ENCODE data around the gene KLK7.

The KLK7 gene

DNA sequence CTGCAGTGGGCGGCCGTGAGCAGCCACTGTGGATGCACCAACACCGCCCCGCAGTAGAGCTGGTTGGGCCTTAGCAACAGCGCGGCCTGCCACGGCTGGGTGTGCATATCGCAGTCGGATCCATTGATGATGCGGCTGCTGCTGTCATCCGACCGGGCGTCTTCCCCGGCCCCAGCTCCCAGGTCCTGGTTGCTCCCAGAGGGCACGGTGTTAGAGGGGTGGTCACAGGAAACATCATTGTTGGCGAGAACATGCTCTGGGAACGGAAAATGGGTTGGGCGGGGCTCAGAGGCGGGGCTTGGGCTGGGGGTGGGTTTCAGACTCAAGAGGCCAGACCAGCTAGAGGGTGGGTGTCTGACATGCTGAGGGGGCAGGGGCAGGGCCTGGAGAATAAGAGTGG lies 33.9 kb downstream of the KLK7 start:
- H3K27ac ChIP-seq: no peak overlapping the region
- TF ChIP-seq ZFX (IDR thresholded peaks at IDR 0.05; ENCODE audit: borderline replicate concordance): no peak
- TF ChIP-seq, protein P1, sequence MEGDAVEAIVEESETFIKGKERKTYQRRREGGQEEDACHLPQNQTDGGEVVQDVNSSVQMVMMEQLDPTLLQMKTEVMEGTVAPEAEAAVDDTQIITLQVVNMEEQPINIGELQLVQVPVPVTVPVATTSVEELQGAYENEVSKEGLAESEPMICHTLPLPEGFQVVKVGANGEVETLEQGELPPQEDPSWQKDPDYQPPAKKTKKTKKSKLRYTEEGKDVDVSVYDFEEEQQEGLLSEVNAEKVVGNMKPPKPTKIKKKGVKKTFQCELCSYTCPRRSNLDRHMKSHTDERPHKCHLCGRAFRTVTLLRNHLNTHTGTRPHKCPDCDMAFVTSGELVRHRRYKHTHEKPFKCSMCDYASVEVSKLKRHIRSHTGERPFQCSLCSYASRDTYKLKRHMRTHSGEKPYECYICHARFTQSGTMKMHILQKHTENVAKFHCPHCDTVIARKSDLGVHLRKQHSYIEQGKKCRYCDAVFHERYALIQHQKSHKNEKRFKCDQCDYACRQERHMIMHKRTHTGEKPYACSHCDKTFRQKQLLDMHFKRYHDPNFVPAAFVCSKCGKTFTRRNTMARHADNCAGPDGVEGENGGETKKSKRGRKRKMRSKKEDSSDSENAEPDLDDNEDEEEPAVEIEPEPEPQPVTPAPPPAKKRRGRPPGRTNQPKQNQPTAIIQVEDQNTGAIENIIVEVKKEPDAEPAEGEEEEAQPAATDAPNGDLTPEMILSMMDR (IDR thresholded peaks at IDR 0.05): no peak

- no peak for TF ChIP-seq ZFX (IDR thresholded peaks at IDR 0.05; ENCODE audit: borderline replicate concordance)
- TF ChIP-seq, protein P1 (IDR thresholded peaks at IDR 0.05): no peak
- no peak overlapping the region for H3K27ac ChIP-seq
Measured at GRCh38 chr19:50947123-50947522, 36.6 kb downstream of the KLK7 start.

GRCh38 chr19:50944795-50945194 lies 38.9 kb downstream of the KLK7 start:
- H3K27ac ChIP-seq: no peak overlapping the region
- TF ChIP-seq, protein P1 (IDR thresholded peaks at IDR 0.05): no peak
- TF ChIP-seq ZFX (IDR thresholded peaks at IDR 0.05; ENCODE audit: borderline replicate concordance): no peak

GRCh38 chr19:50943074-50943828 lies 40.5 kb downstream of the KLK7 start:
- H3K27ac ChIP-seq: no peak overlapping the region
- TF ChIP-seq, protein P1 (IDR thresholded peaks at IDR 0.05): no peak
- TF ChIP-seq ZFX (IDR thresholded peaks at IDR 0.05; ENCODE audit: borderline replicate concordance): no peak

DNA sequence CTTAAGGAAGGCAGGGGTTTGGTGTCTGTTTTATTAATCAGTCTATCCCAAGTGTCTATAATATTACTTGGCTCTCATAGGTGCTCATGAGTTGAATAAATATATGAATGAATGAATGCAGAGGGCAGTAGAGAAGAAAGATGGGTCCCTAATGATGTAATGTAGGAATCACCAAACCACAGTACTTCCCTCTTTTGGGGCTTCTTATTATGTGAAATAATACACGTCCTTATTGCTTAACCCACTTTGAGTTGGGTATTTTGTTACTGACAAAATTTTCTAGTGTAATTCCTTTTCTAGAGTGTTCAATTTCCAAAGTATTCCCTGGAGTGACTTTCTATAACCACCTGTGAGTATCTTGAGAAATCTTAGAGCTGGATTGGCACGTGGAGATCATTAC lies 44.1 kb downstream of the KLK7 start:
- H3K27ac ChIP-seq: no peak overlapping the region
- no peak for TF ChIP-seq ZFX (IDR thresholded peaks at IDR 0.05; ENCODE audit: borderline replicate concordance)
- TF ChIP-seq, protein P1 (IDR thresholded peaks at IDR 0.05): no peak

DNA sequence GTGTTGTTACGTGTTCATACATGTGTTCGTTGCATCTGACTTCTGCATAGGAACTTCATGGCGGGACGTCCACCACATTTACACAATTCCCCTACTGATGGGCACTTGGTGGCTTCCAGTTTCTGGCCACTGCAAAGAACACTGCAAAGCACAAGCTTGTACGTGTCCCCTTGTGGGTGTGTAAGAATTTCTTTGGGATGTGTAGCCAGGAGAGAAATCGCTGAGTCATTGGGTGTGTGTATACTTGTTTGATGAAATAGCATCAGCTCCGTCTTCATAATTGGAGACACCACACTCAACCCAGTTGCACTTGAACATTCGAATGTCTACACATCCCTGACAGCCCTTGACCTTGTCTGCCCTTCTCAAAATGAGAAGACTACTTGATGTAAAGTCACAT lies 50.1 kb downstream of the KLK7 start:
- TF ChIP-seq, protein P1 (IDR thresholded peaks at IDR 0.05): no peak
- TF ChIP-seq ZFX (IDR thresholded peaks at IDR 0.05; ENCODE audit: borderline replicate concordance): no peak
- H3K27ac ChIP-seq: no peak overlapping the region

DNA sequence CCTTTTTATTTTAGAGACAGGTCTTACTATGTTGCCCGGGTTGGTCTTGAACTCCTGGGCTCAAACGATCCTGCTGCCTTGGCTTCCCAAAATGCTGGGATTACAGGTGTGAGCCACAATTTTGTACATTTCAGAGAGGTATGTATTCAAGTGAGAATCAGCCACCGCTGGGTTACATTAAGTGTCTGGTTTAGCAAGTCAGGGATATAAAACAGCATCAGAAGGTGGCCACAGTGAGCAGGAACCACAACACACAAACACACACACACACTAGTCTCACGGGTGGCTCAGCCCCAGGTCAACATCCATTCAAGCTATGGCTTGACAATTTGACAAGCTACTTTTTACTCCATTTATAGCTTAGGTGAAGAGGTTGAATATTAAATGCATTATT lies 51.0 kb downstream of the KLK7 start:
- TF ChIP-seq, protein P1 (IDR thresholded peaks at IDR 0.05): no peak
- no peak for TF ChIP-seq ZFX (IDR thresholded peaks at IDR 0.05; ENCODE audit: borderline replicate concordance)
- H3K27ac ChIP-seq: no peak overlapping the region
